Stimulated activated naive CD4-positive, alpha-beta T cell treated with Interleukin-2 at 50 U/mL for 16 hours (primary cell): ENCODE data around the gene TBC1D22A.

Source experiments
- DNase-seq: peaks from one replicate; lab custom pipeline; 2025; lab: John Stamatoyannopoulos, UW

The TBC1D22A gene

GRCh38 chr22:46934746-46935491, 172.5 kb downstream of the TBC1D22A start:
- DNase-seq = no peak

- DNase-seq = no peak
Measured at GRCh38 chr22:46935506-46936377, 173.3 kb downstream of the TBC1D22A start.

- no peak for DNase-seq
Measured at GRCh38 chr22:46936378-46936903, 174.0 kb downstream of the TBC1D22A start.

- DNase-seq = no peak
Measured at GRCh38 chr22:46937185-46937584, 174.7 kb downstream of the TBC1D22A start.

- no peak for DNase-seq
Measured at GRCh38 chr22:46937939-46938338, 175.5 kb downstream of the TBC1D22A start.

GRCh38 chr22:46941968-46942798, 179.7 kb downstream of the TBC1D22A start:
- DNase-seq = no peak

GRCh38 chr22:46942799-46943785, 180.6 kb downstream of the TBC1D22A start:
- DNase-seq = no peak

- DNase-seq = no peak
Measured at GRCh38 chr22:46945481-46945880, 183.0 kb downstream of the TBC1D22A start.

GRCh38 chr22:46946383-46946962, 184.0 kb downstream of the TBC1D22A start:
- DNase-seq = no peak

GRCh38 chr22:46947516-46948257, 185.2 kb downstream of the TBC1D22A start:
- DNase-seq = no peak

- DNase-seq = no peak
Measured at GRCh38 chr22:46948411-46949144, 186.1 kb downstream of the TBC1D22A start.

- DNase-seq = no peak
Measured at GRCh38 chr22:46951350-46951749, 188.9 kb downstream of the TBC1D22A start.

GRCh38 chr22:46951973-46952372, 189.5 kb downstream of the TBC1D22A start:
- no peak for DNase-seq

- no peak for DNase-seq
Measured at GRCh38 chr22:46953968-46954765, 191.7 kb downstream of the TBC1D22A start.

- no peak for DNase-seq
Measured at GRCh38 chr22:46954781-46955180, 192.3 kb downstream of the TBC1D22A start.

GRCh38 chr22:46956498-46957215, 194.2 kb downstream of the TBC1D22A start:
- no peak for DNase-seq

GRCh38 chr22:46957521-46957920, 195.1 kb downstream of the TBC1D22A start:
- no peak for DNase-seq
